ENCODE results near the gene CRIP2. TPM values are rescaled to one million over a fixed set of nuclear protein-coding genes. Genes with fewer than 3 reads are reported as not detected.

CRIP2 gene
- total RNA-seq, 1 donor from 2014 or later = 265 TPM

Other genes starting within 250 kb of the CRIP2 start
- gene BTBD6, start 226.3 kb upstream of the CRIP2 start, total RNA-seq = 68.1 and 81.5 TPM in 2 replicates
- 56.5 and 71.5 TPM in 2 replicates for gene BRF1, start 173.8 kb upstream of the CRIP2 start, total RNA-seq
- gene PACS2, start 160.1 kb upstream of the CRIP2 start, total RNA-seq = 63.6 and 74.0 TPM in 2 replicates
- 0.05 and 0.17 TPM in 2 replicates for gene TEX22, start 76.3 kb upstream of the CRIP2 start, total RNA-seq
- 43.4 and 55.5 TPM in 2 replicates for gene MTA1, start 55.0 kb upstream of the CRIP2 start, total RNA-seq
- gene CRIP1, start 12.1 kb downstream of the CRIP2 start, total RNA-seq = 0.42 and 0.68 TPM in 2 replicates
- 9.7 and 18.0 TPM in 2 replicates for gene TEDC1, start 16.4 kb downstream of the CRIP2 start, total RNA-seq
- gene TMEM121, start 51.8 kb downstream of the CRIP2 start, total RNA-seq = 4.6 and 11.7 TPM in 2 replicates

All from dermis blood vessel endothelial cell (primary cell).